HG03558 (cell line): ENCODE results near the gene PDS5A.
"Not testable (repeated sequence)": the region's sequence is repeated elsewhere in the genome, so short reads cannot be mapped to it uniquely, and the experiment has no call there.

Source experiments
- ATAC-seq: cut with Tn5 transposase; IDR thresholded peaks from one replicate; pipeline ENCODE4 v1.9.1; 2021; ENCODE audit warnings: moderate number of reproducible peaks; ENCODE audit not compliant: unreplicated experiment; ENCODE audit errors: extremely low read depth

Gene PDS5A

GRCh38 chr4:39781988-39782387 is 195.7 kb downstream of the PDS5A start:
- ATAC-seq = not testable (repeated sequence)
